Hematopoietic multipotent progenitor cell treated with erythropoietin and hydrocortisone succinate and interleukin-3 and kit ligand, for 17 days (in vitro differentiated cells): ENCODE data around the gene AFF2.
"Not testable (repeated sequence)": the region's sequence is repeated elsewhere in the genome, so short reads cannot be mapped to it uniquely, and the experiment has no call there.

Experiments
- DNase-seq: peaks from one replicate; pipeline ENCODE4 v3.0.0-alpha.2; 2015; ENCODE audit warnings: low spot score

The AFF2 gene

DNA sequence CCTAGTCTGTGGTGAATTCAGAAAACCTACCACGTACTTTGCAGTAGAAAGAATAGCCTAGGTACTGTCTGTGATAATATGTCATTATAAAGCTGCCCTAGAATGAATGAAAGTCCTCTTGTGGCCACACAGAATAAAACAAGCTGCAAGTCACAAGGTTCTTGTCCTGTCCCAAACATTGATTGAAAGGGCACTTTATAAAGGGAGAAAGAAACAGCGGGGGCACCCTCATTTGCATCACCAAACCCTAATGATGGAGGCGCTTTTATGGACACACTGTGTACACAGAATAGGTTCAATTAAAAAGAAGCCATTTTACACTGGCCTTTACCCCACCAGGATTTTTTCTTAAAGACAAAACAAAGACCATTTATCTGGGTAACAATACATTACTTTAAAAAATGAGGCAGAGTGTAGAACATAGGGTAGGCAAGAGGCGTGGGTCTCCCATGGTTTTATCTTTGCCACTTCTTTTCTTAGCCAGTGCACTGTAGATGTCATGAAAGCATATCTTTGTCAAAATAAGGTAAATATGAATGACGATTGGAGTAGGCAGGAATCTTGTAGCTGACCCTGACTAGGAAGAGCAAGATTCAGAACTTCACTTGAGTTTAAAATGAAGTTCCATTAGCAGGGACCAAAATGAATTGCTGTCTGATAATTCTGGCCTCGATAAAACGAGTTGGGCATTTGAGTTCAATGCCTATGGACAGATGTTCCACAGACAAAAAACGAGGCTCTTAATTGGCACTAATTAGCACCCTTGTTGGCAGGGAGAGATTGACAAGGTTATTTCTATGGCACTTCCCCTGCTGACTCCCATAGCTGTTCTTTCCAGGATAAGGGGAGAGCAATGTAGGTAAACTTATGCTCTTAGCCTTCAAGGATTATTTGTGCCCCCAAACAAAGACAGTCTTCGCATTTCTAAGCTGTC, 365.1 kb downstream of the AFF2 start:
- DNase-seq = no peak

DNA sequence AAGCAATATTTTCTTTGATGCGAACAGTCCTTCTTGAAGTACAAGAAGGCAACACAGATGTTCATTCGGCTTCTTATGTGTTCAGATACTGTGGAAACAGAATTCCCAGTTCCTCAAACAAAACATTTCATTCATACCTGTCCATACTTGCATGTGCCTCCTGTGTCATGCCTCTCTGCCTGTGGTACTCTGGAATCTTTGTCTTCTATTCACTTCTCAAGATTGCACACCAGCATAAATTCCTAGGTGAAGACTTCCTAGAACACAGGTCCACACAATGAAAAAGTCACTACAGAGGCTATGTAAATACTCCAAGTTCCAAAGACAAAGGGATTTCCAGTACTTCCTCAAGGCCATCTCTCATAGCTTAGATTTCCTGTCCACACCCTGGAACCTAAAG, 367.2 kb downstream of the AFF2 start:
- no peak for DNase-seq

DNA sequence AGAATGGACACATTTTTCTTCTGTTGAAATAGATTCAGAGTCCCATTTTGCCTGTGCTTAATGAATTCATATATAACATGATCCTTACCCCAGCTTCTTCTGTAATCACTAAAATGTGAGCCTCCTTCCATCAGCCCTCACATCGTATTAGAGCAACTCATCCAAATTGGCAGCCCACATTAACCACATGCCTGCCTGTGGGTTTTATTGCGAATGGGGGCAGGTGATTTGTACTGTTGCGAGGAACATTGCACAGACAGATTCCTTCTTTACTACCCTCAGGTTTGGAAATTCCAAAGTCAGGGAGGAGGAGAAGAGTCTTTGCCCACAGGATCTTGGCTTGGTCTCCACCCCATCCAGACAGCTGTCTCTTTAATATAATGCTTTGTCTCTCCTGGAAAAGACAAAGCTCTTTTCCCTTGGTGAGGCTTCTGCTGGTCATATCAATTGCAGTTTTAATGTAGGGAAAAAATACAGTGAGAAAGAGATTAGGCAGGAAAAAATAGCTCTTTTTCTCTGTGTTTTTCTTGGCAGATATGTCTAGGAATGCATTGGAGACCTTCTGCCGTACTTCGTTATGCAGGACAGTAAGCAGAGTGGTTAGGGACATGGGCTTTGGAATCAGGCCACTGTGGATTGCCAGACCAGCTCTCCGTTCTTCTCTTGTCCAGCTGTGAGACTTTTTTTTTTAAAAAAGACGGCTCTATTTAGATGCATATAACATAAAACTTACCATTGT, 371.2 kb downstream of the AFF2 start:
- no peak for DNase-seq

DNA sequence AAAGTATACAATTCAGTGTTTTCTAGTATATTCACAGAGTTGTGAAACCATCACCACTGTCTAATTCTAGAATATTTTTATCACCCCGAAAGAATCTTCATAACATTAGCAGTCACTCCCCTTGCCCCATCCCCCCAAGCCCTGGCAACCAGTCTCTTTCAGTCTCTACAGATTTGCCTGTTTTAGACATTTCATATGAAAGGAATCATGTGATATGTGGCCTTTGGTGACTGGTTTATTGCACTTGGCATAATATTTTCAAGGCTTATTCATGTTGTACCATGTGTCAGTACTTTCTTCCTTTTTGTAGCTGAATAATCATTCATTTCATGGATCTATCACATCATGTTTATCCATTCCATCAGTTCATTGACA, 371.7 kb downstream of the AFF2 start:
- no peak for DNase-seq

DNA sequence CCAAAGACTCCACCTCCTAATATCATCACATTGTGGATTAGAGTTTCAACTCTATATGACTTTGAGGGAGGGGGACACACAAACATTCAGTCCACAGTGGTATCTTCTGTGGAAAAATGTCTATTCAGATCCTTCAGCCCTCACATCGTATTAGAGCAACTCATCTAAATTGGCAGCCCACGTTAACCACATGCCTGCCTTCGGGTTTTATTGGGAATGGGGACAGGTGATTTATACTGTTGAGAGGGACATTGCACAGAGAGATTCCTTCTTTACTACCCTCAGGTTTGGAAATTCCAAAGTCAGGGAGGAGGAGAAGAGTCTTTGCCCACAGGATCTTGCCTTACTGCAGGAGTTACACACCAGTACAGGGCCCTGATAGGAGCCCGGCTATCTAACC, 372.5 kb downstream of the AFF2 start:
- DNase-seq = no peak

DNA sequence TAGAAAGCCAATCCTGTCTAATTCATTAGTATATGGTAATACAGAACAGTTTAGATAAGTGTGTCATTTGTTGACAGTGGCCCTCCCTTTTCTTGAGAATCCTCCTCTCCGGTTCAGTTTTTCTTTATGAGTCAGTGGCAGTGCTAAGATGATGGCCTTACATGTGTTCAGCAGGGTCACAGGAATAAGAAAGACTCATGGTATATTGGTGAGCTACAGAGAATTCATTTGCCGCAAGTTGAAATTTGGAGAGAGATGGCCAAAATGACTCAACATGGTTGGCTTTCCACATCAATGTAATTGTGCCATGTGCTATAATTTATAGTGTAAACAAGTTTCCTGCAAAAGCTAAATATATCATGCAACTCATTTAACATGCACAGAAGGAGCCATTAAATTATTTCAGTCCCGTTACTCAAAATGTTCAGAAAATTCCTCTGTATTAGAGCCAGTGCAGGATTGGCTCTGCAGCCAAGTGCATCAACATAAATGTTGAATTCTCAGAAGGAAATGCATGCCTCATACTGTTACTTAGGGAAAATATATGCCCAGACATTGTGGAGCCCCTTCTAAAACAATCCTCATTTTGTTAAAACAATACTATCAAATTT, 374.3 kb downstream of the AFF2 start:
- DNase-seq = no peak

DNA sequence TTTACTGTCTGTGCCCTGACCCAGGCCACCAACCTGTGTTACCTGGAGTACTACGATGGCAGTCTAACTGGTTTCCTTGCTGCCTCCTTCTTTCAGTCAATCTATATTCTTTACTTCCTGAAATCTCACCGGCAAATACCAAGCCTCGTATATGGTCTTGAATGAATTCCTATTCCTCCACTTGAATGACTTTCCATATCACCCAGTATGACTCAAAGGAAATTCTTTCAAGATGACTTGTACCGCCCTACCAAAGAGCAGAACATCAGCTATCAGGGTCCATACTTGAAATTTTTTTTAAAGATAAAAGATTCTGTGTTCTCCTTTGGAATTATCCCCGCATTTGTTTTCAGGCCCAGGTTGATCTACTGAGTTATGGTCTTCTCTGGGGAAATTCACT, 378.0 kb downstream of the AFF2 start:
- DNase-seq = no peak

DNA sequence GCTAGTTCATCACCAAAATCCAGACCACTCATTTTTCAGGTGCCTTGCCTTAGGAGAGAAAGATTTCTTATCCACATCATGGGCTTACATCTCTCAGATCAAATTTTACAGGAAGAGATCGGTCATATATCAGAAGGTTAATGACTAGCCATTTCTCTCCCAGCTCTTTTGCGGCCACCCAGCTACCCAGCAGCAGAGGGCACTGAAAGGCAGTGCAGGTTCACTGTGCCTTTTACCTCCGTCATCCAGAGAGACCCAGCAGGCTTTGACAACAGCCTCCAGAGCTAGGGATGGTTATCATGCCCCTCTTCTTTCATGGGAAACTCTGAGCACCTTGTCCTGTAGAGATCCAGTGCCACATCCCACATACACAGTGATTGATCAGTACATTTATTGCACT, 384.8 kb downstream of the AFF2 start:
- no peak for DNase-seq

DNA sequence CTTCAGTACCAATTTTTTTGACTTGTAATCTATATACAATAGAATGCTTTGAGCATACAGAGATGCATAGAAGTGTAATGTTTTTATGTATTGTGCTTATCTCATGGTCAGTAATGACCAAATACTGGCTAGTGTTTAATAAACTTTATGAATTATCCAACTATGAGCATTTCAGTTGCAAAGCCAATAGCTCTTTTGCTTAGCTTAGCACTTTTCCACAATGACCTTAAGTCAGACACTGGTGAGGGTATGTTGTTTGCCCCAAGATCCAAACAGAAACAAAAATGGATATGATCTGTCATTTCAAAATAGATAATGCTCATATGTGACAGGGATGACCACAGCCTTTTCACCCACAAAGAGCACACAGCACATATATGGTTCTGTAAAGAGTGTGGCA, 393.0 kb downstream of the AFF2 start:
- no peak for DNase-seq

DNA sequence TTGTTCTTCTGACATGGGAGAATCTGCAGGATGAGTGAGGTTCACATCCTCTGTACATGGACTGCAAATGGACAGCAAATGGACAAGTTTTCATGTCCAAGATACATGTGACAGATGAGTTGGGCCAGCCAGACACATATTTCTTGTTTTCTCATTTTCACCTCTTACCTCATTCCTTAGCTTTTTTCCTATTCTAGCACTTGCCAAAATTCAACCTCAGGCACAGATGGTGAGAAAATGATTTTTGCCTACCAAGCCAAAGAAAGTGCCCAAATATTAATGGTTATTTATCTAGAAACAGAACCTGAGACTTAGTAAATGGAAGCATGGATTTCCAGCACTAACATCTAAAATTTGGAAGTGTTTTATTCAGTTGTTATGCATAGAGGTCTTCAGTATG, 402.2 kb downstream of the AFF2 start:
- DNase-seq = no peak

DNA sequence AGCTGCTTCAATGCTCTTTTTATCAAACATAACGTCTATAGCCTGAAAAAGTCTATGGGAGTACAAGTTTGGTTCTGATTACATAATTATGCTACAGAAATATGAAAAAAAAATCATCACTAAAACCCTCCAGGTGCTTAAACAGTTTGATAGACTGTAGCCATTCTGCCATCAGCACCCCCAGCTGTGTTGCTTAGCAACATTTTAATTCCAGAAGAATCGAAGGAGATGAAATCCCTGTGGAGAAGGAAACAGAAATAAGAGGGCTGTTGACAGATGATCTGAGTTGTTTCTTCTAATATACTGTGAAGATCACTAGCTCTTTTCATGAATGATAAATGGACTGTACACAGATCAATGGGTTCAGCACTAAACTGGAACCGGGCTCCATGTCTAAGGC, 402.8 kb downstream of the AFF2 start:
- DNase-seq = no peak

DNA sequence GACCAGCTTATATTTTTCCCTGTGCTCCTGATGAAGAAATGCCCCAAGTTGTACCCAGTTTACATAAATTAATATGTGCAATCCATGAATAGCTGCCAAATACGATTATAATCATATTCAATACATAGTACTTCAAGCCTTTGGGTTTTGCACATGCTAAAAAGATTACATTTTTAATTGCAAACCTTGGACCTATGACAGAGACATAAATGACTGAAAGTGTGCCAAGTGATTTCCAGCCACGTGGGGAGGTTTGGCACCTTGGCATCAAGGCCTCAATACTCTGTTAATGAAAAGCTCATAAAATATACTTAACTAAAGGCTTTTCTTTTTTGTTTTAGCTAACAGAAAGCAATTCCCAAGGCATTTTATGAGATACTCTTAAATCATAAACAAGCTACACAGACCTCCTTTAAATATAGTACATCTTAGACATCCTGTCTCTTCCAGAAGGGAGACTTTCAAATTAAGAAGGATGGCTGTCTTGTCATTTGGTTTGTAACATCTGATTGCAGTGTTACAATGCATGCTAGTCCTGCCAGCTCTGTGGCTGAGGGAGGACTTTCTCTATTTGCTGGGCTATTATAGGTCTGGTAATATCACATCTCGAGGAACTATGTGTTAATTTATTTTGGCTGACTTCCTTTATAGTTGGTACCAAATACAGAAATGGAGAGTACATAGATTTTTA, 404.1 kb downstream of the AFF2 start:
- no peak for DNase-seq

DNA sequence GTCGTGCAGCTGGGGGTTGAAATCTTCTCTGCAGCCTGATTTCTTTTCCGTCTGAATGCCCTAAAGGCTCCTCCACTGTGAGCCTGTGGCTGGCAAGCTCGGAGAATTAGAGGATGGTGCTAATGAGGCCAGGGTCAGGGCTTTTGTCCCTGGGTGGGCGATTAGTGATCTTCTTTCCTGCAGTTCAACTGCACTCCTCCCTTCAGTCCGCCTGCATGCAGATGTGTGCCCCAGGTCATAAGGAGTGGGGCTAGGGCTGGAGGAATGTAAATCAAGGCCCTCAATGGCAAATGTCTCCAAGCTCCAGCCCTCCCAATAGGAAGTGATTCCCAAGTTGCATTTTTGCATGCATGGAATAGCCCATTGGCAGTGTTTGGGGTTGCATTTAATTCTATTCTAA, 405.0 kb downstream of the AFF2 start:
- DNase-seq = no peak

DNA sequence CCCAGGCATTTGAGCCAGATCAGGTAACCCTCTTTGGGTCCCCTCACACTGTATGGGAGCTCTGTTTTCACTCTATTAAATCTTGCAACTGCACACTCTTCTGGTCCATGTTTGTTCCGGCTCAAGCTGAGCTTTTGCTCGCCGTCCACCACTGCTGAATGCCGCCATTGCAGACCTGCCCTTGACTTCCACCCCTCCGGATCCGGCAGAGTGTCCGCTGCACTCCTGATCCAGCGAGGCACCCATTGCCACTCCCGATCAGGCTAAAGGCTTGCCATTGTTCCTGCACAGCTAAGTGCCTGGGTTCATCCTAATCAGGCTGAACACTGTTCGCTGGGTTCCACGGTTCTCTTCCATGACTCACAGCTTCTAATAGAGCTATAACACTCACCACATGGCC, 406.2 kb downstream of the AFF2 start:
- DNase-seq = not testable (repeated sequence)

DNA sequence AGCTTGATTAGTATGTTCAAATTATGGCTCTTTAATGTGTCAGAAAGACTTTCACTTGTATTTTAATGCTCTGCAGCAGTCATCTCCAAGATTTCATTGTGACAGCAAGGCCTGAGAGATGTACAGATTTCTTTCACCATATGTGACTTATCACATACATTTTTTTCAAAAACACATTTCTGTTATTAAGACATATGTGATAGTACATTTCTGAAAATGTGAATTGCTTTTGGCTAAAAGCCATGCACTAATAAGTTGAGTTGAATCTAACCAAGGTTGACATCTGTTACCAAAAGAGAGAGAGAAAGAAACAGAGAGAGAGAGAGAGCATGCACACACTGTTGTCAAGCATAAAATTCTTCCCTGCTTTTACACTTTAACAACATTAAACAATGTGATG, 409.3 kb downstream of the AFF2 start:
- DNase-seq = no peak

DNA sequence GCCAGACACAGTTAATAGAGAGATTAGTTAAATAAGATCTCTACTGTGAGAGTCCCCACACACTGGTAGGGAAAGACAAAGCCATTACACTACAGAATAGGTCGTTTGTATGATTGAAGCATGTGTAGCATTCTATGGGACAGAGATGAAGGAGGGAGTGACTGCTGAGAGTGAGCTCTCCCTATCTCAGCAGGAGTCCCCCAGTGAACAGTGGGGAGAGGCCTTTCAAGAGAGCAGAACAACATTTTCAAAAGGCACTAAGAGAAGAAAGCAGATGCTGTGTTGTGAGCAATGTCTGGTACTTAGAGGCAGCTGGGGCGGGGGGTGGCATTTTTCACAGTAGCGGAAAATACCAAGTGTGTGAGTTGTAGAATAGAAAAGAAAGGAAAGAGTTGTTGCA, 413.6 kb downstream of the AFF2 start:
- DNase-seq = no peak

DNA sequence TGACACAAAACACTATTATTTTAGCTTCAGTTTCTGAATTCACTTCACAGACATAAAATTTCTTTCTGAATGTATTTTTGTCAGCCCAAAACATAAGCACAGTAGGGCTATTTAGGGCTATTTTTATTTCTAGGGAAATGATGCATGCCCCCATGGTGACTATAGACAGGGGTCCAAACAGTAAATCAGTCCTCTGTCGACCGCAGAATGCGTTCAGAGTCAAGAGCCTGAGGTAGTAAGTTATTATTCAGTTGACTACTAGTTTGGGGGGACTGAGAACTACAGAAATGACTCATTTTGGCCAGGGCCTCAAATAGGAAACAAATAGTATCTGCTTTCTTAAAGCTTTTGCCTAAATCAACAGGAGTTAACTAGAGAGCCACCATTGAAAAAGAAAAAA, 414.4 kb downstream of the AFF2 start:
- DNase-seq = no peak

DNA sequence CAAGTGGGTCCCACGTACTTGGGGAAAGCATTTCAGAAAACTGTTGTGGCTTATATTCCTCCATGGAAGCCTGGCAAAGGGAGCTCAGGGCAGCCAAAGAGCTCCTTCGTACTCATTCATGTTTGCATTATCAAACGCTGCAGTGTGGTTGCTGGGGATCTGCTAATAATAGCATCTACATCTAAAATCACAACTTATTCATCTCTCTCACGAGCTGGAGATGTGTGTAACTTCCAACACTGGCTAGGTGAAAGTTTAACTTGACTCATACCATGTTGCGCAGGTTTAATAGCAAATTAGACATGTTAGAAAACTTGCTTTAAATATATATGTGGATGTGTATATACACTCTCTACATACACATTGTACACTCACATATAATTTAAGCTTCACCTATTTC, 415.1 kb downstream of the AFF2 start:
- DNase-seq = no peak

DNA sequence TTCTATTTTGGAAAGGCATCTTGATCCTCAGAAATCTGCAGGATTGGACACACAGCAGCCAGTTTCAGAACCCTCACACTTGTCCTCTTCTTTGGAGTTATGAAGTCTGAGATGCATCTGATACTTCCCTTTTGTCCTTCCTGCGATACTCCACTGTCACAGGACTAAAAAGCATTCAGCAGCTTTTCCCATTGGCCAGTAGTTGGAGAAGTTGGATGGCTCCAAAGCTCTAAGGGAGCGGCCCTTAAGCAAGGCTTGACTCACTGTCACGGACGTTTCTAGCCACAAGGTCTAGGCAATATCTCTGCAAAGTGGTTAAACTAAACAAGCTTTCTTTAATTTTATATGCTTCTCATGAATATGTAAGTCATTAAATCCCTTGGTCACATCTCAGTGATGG, 417.0 kb downstream of the AFF2 start:
- DNase-seq = no peak

DNA sequence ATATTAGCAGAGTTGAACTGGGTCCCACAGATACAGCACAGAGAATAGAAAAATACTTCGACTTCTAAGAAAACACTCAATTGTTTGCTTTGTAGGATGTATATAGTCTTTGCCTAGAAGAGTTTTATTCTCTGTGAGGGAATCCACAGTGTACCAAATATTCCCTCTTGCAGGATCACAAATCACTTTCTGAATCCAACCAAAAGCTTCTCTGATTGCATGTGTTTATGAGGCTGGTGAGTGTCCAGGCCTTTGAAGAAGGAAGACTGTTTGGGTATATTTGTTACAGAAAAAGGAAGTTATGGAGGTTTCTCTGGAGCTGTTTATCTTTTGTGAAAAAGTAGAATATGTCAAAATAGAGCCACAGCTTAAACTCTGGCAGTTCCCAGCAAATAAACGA, 423.2 kb downstream of the AFF2 start:
- no peak for DNase-seq

DNA sequence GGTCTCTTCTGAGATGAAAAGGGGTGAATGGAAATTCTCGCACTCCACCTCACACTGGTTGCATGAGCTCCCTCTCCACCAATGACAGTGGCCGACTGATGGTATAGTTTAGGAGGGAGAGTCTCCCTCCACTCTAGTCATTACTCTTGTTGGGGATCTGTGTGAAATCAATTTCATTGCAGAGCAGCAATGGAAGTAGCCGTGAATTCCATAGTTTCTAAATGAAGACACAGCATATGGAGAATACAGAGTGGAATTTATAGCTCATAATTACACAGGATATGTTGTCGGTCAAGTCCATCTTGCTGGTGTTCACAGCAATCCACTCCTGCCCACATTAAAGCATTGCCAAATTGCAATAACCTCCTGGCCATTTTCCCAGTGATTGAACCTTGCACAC, 426.0 kb downstream of the AFF2 start:
- DNase-seq = no peak

DNA sequence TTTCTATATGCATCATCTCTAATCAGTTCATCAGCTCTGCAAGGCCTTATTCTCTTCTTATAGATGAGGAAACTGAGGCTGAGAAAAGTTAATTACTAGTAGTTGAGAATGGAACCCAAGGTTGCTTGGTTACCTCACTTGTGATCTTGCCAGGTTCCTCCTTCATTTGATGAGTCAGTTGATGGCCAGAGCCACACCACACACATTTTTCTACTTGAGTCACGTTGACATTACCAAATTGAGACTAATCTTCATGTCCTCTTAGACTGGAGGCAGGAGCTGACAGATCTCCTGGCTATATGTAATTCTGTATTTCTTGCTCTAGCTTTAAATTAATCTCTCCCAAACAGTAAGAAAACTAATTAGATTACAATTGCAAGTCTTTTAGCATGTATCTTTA, 428.4 kb downstream of the AFF2 start:
- no peak for DNase-seq

DNA sequence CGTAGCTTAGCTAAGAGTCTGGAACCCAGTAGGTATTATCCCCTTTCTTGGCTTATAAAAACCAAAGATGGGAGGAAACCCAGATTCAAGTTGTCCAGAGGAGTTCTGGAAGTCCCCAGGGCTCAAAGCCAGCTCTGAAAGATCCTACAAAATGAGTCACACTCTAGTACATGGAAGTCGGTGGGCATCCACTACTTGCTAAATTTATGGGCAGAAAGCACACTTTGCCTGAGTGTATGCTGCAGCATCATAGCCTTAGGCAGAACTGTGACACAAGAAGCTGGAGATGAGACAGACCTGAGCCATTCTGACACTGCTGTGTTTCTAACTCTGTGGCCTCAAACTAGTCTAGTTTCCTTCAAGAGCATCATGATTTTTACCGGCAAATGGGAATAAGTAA, 429.3 kb downstream of the AFF2 start:
- no peak for DNase-seq
